HG03196 (cell line): ENCODE results near the gene CDC7.
"Not testable (repeated sequence)": the region's sequence is repeated elsewhere in the genome, so short reads cannot be mapped to it uniquely, and the experiment has no call there.

ENCODE experiments used
- ATAC-seq: cut with Tn5 transposase; IDR thresholded peaks from one replicate; pipeline ENCODE4 v1.9.1; 2021; ENCODE audit not compliant: unreplicated experiment

CDC7 gene

DNA sequence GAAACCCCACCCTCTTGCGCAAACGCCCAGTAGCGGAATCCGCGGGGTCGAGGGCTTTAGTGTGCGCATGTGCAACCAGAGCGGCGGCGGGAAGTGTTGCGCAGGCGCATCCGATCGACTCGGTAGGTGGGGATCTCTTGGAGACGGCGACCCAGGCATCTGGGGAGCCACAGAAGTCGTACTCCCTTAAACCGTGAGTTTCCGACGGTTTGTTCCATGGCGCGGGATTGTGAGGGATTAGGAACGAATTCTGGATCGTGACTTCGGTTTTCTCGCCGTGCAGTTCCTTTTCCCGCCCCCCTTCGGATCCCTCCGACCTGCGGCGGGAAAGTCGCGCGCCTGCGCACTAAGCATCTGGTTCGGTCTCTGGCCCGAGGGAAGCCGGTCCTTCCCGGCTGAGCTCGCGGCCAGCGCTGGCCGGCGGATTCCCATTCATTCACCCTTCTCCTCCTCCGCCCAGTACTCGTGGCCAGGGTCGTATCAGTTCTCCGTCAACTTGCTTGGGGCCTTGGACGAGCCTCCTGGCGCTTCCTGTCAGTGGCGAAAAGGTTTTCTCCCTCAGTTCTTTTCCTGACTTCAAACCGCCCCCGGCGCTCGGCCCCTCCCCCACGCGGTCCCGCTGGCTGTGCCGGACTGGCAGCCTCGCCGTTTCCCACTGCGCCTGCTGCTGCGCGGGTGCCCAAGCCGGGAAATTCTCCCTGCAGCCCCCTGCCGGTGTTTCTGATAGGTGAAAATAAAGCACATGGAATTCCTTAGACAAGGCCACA is at the start of gene CDC7:
Gene CDC7, plus strand, starts transcription at position 96 of the 767 bp plus-strand sequence. CDS start 866 bp downstream, outside the sequence.
- peak; percentile 71 for ATAC-seq

DNA sequence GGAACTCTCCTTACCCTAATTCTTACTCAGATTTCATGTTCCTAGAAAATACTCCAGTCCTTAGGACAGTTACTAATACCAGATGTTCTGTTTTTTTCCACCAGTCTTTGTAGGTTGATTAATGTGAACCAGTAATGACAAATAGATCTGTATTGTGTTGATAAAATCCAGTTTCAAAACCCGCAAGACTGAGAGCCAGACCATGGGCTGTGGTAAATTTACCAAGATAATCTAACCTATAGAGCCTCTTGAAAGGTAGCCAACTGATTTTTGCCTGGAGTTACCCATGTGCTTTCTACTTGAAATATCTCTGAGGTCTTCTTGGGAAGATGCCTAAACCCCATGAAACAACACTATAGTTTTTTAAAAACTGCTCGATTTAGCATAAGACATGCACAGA is 46.5 kb upstream of the CDC7 start:
- no peak for ATAC-seq

DNA sequence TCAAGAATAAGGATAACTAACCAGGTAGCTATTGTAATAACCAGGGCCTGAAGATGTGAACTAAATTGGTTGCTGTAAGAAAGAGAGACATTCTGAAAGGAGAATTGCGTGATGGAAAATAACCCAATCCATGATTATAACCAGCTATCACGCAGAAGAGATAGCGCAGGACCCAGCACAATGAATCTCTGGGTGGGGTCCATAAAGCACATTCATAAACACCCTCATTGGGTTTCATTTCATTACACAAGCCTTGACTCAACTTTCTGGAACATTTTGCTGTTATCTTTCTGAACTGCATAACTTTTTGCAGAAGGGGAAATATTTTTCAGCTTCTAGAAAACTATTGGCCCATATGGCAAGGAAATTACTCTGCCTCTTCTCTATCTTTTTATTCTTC is 45.3 kb upstream of the CDC7 start:
- ATAC-seq: no peak

DNA sequence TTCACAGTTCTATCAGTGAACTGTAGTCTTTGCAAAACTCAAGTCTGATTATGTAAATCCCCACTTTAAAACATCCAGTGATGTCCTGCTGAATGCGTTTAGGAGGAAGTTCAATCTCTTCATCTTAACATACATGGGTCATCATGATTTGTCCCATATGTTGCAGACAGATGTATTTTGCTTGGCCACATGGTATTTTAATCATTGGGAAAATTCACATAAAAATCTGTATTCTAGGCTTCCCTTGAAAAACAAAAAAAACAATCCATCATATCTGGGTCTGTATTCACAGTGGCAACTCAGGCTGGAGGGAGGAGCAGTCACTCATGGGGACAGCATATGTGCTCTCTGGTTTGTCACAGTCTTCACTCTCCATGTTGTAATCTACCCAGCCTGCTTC is 44.8 kb upstream of the CDC7 start:
- ATAC-seq: no peak

DNA sequence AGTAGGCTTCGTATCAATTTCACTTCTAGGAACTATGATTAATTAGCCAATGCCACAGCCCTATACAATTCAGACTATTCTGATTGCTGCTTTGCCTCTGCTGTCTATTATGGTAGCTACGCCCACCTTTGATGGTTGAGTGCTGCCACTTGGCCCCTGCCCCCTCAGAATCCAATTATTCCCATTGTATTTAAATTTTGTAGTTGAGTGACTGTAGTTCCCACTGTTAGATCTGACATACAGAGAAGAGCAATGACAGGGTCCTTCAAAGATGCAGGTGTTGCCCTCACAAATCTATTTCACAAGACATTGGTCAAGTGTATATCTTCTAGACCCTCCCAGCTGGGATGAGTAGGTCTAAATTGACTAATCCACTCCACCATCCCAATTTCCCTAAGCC is 35.3 kb upstream of the CDC7 start:
- ATAC-seq: not testable (repeated sequence)

DNA sequence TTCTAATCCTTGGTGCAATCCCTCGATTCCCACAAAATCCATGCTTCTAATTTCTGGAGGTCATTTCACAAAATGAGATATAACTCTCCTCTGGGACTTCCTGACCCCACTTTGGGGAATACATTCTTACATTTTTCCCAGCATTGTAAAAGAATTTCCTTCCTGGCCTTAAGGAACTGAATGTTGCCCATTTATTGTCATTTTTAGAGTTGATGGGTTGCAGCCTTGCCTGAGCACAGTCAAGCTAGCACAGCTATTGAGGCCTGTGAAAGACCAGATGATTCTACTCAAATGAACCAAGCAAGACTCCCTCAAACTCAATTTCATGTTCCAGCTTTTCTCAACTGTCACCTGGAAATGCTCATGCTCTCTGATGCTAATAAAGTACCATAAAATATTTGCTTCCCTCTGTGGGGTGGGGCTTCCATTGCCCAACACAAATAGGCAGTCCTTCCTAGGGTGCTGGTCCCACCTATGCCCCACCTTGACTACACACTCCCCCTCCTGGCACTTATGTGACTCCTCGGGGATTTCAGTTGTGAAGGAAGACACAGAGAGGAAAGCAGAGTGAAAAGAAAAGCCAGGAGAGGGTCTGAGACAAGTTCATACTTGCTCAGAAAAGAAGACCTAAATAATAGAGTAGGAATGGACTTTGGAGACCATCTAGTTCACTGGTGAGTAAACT is 24.0 kb upstream of the CDC7 start:
- no peak for ATAC-seq

DNA sequence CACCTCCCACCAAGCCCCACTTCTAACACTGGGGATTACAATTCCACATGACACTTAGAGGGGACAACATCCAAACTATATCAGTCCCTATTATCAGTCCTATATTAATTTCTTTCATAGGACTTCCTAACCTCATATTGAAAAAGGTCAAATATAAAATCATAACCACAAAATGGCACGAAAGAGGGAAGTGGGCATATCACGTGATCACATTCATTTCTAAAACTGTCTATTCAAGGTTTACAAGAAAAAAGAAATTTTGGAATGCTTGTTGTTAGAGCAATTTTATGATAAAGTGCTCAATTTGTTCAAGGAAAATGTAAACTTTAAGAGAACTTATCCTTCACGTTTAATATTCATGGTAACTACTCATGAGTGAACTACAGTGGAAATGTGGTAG is 13.2 kb upstream of the CDC7 start:
- ATAC-seq: no peak

DNA sequence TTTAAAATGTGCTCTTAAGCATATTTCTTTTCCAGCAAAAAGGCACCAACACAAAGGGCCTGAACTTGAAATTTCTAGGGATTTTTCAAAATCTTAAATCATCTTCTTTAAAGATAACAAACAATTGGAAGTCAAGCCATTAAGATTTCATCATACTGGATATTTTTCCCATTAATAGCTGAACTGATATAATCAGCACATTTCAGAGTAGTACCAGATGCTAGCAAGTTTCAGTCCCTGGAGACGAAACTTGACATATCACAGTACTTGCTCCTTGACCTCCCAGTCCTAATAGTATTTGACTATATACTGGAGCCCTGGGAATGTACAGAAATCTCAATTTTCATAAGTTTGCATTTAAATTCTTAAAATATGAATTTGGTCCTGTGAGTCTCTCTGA is 10.2 kb upstream of the CDC7 start:
- ATAC-seq: no peak

DNA sequence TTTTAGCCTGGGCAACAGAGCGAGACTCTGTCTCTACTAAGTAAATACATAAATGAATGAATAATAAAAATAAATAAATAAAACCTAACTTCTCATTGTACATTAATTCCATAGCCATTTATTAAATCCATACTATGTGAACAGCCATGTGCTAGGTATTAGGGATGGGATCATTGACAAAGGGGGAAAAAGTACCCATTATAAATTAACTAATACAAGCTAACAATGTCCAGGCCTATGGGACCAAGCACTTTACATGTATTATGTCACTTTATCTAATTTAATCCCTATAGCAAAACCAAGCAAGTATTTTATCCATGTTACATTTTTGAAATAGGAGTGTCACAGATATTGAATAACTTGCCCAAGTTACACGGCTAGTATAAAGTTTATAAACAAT is 2.6 kb upstream of the CDC7 start:
- no peak for ATAC-seq

DNA sequence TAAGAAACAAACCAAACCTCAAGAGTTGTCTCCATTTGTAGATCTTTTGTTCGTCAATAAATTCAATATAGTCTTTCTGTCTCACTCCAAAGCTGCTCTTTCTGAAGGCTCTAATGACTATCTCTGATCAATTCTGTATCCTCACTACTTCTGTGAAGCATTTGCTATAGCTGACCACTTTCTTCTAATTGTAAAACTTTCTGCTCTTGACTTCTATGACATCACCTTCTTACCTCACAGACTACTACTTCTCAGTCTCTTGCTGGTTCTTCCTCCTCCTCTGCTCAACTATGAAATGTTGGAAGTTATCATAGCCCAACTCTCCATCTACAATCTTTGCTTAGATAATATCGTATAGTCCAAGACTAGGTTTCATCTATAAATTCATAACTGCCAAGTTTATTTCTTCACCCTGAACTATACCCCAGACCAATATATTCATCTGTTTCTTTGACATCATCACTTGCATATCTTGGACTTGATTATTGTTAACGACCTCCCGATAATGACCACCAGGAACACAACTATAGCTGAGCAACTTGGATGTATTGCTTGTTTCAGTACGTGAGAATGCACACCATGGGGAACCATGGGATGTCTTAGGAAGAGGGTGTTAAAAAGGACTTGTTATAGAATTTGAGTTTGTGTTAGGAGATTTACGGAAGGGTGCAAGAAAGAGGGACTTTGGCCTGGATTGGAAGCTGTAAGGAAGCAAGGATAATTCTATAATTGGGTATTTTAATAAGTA is 2.0 kb upstream of the CDC7 start:
- no peak for ATAC-seq

DNA sequence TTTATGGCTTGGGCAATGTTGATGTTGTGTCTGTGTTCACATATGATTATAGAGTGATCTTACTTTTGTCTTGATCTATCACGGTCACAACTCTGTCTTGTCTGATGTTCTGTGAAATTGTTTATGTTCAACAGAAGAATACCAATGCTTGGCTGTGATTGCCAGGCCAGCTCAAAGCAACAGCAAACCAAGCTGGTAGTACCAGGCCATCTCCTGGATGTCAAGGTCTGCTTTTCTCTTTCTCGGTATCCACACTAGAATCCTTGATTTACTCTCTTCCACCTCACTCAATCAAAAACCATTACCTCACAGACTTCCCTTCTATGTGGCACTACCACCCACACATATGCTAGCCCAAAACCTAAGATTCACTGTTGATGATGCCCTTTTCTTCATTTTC is 1.3 kb upstream of the CDC7 start:
- no peak for ATAC-seq

DNA sequence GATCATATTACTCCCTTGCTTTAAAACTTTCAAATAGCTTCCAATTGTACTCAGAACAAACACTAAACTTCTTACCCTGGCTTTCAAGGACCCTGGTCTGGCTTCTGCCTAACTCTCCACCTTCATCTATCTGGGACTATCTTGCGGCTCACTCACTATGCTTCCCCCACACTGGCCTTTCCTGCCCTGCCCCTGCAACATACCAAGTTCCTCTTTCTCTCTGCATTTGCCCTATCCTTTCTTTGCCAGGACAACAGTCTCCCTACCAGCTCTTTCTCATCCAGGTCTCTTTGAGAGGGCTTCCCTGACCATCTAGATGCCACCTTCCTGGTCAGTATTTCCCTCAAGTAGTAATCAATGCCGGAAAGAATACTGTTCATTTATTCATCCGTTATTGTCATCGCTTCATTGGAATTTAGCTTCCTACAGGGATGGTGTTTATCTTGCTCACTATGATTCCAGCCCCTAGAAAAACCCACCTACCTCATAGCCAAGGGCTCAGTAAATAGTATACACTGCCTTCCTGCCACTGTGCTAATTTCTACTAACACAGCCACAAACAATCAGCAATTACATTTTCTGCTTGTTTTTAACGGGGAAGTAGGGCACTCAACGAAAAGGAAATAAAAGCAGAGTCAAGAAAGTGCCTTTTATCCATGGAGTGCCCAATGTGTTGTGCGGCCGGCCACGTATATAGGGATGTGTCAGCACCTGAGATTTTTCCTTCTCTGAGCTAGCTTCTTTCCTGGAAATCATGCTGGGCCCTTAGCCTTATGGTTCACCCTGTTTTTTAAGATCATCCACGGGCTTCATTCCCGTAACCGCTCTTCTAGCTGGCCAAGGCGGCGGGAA is 521 bp upstream of the CDC7 start:
- ATAC-seq: peak; percentile 5

DNA sequence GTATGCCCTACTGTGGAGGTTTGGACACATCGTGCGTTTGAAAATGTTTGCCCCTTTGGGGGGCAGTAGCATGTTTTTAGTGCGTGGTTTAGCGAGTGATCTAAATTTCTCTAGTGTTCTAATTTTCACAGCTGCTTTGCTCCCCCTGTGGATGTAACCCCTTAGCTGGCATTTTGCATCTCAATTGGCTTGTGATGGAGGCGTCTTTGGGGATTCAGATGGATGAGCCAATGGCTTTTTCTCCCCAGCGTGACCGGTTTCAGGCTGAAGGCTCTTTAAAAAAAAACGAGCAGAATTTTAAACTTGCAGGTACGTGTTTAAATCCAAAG is 836 bp downstream of the CDC7 start:
- no peak for ATAC-seq

DNA sequence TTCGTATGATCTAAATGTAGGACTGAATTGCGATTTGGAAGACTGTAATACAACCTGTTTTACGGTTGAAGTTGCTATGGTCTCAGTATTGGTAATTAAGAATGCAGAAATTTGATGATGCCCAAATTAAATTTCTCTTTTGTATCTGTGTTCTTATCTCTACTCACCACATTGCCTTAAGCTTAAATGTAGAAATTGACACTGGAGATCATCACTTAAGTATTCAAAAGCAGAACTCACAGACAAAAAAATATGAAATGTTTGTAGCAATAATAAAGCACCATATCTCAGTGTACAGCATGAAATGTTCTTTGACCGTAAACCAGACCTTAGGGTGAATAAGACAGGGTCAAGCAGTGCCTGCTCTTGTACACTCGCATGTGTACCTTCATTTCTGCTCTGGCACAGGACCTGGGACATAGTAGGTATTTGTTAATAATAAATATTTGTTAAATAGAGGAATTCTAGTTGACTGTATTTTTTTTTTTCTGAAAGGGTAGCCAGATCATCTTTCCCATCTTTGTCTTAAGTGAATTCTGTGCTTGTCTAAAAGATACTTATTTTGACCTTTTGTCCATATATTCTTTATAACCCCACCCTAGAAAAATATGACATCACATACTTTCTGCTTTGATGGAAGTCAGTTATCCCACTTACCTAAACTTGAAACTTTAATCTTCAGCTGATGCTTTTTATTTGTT is 1.5 kb downstream of the CDC7 start:
- no peak for ATAC-seq

DNA sequence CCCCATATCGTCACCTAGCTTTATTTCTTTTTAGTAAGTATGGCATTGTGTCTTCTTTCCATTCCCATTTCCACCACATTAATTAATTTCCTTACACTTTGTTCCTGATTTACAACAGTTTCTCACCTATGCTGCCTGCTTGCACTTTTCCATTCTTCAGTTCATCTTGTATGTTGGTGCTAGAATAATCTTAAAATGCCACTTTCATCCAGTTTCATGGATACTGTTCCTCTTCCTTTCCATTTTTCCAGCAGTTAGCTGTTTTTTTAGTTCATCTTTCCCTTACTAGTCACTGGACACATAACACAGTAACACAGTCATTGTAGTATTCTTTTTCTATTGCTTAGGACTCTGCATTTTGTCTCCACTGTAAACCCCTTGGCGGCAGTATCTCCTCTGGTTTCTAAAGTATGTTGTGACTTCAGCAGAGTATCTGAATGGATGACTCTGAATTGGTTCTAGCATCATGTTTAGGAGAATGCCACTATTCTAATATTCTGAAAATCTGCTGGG is 2.1 kb downstream of the CDC7 start:
- ATAC-seq: no peak

DNA sequence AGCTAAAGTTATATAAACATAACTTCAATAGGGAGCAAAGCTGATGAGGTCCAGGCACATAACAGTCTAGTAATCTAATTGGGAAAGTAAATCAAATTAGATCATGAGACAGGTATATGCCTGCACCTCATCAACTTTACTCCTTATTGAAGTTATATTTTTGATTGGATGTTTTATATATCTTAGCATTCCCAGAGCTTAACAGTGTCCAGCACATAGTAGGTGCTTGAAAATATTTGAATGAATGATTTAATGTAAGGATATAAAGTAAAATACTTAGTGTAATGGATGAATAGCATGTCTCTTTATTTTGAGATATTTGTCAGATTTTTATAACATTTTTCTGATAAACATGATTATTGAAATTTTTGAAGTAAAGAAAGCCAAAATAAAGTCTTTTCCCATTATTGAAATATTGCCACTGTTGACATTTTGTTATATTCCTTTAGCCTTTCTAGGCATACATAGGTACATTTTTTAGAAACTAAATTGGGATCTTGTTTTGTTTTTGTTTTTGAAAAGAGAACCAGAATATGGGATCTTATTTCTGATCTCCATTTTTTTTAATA is 2.8 kb downstream of the CDC7 start:
- no peak for ATAC-seq

DNA sequence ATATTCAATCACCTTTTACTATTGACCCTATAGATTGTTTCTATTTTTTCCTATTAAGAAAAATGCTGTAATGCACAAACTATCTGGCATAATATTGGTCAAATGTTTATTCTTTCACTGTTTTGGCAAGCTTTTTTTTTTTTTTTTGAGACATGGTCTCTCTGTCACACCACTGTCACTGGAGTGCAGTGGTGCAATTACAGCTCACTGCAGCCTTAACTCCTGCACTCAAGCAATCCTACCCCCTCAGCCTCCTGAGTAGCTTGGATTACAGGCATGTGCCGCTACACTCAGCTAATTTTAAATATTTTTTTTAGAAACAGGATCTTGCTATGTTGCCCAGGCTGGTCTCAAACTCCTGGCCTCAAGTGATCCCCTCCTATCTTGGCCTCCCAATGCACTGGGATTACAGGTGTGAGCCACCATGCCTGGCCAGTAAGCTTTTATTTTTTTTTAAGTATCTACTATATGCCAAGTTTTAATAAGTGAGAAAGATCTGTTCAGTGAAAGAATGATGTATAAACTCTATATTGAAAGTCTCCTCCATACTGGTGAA is 3.4 kb downstream of the CDC7 start:
- no peak for ATAC-seq

DNA sequence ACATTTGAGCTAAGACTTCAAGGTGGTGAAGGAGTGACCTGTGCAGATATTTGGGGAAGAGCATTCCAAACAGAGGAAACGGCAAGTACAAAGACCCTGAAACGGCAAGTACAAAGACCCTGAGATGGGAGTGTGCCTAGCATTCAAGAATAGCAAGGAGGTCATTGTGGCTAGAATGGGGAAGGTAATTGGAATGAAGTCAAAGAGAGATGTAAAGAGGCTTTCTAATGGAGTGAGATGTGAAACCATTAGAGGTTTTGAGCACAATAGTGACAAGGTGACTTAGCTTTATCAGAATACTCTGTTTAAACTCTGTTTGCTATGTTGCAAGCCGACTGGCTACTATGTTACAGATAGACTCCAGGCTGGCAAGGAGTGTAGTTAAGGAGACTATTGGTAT is 4.4 kb downstream of the CDC7 start:
- no peak for ATAC-seq

DNA sequence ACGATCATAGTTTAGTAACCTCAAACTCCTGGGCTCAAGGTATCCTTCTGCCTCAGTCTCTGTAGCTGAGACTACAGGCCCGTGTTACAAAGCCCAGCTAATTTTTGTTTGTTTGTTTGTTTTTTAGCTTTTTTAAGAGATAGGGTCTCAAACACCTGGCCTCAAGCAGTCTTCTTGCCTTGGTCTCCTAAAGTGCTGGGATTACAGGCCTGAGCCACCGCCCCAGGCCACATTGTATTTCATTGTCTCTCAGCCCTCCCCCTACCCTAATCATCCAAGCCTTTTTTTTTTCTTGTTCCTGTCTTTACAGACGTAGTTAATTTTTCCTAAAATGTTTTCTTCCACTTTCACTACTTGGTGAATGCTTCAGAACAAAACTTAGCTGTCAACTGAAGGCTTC is 5.4 kb downstream of the CDC7 start:
- no peak for ATAC-seq

DNA sequence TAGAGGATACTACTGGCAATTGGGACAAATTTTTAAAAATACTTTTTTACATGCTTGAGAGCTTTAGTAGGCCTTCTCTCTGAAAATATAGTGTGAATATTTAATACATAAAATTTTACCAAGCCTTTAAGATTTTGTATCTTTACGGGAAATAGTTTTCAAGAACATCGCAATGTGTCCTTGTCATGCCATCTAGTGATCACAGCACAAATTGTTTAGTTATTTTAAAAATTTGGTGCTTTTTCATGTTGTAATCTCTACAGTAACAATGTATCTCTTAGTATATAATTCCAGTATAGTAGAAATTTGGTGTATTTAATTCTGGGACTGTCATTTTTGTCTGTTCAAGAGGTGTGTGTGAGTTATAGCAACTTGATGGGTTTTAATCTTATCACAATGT is 6.7 kb downstream of the CDC7 start:
- ATAC-seq: no peak
